Activated CD8-positive, alpha-beta T cell treated with anti-CD3 and anti-CD28 coated beads for 36 hours (primary cell): ENCODE results near the gene GPR176. TPM values are rescaled to one million over a fixed set of nuclear protein-coding genes. Genes with fewer than 3 reads are reported as not detected.

Source experiments
- ATAC-seq: fragments of 200-7000 bp; cut with Tn5 transposase; one replicate; pipeline ENCODE4 v1.10.0; 2021; ENCODE audit warnings: mild to moderate bottlenecking, moderate library complexity
- CTCF ChIA-PET: fragments of 350-600 bp; sonication (Branson Sonifier 250); formaldehyde crosslinking; loops from one replicate; lab custom pipeline; 2021; ENCODE audit warnings: antibody characterized with exemption; lab: Charles Lee
- POLR2A ChIA-PET: fragments of 350-600 bp; sonication (Branson Sonifier 250); formaldehyde crosslinking; loops from one replicate; lab custom pipeline; 2021; ENCODE audit warnings: antibody characterized with exemption; lab: Charles Lee
- DNase-seq: peaks from one replicate; pipeline ENCODE4 v3.0.0-alpha.2; 2020
- H3K27ac Mint-ChIP-seq: one replicate; pipeline ENCODE4 v1.8.0; 2021; ENCODE audit warnings: mild to moderate bottlenecking, mixed read lengths
- H3K27me3 Mint-ChIP-seq: one replicate; pipeline ENCODE4 v1.8.0; 2021; ENCODE audit warnings: mixed read lengths
- H3K36me3 Mint-ChIP-seq: one replicate; pipeline ENCODE4 v1.8.0; 2021; ENCODE audit warnings: low read depth, mixed read lengths
- H3K4me1 Mint-ChIP-seq: one replicate; pipeline ENCODE4 v1.8.0; 2021; ENCODE audit warnings: low read depth, mixed read lengths
- H3K4me3 Mint-ChIP-seq: one replicate; pipeline ENCODE4 v1.8.0; 2021; ENCODE audit warnings: mild to moderate bottlenecking, moderate library complexity, mixed read lengths
- H3K9me3 Mint-ChIP-seq: one replicate; pipeline ENCODE4 v1.8.0; 2021; ENCODE audit warnings: mixed read lengths
- CTCF ChIP-seq: fragments of 200-600 bp; IDR thresholded peaks from one replicate; pipeline ENCODE4 v1.8.0; 2022; ENCODE audit warnings: antibody characterized with exemption, mild to moderate bottlenecking
- intact Hi-C: fragments of 100-400 bp; cut with micrococcal nuclease; formaldehyde crosslinking; loops from one replicate; pipeline ENCODE4 v1.10.0; 2022
- total RNA-seq, 2 experiments: library from RNA; stranded (reverse); gene quantifications; one replicate each; pipeline ENCODE4 v1.2.3, GENCODE V29; 2021

Gene GPR176
- total RNA-seq, 2 experiments from 2014 or later: 0.13 to 0.16 TPM

- TF ChIP-seq CTCF: no peak
- Mint-ChIP-seq H3K9me3 (peaks cover 1% of the 10 kb centered on the region), H3K27me3 (peaks cover 22% of the 10 kb centered on the region), H3K27ac (no peak overlapping the region), H3K36me3 (no peaks in the 10 kb centered on the region), H3K4me3 (no peak overlapping the region), H3K4me1 (peaks cover 15% of the 10 kb centered on the region)
- DNase-seq: no peak
- no peak for ATAC-seq
- ChIA-PET POLR2A (no interaction called here), CTCF (interaction anchor here (1.2 kb wide), 1 partner anchor 120 kb away, joined by 3 read pairs; the partner anchor contains the start of gene SRP14)
- intact Hi-C loops: no loop called here
Measured at GRCh38 chr15:39918688-39919385, 1.2 kb downstream of the GPR176 start.

- Mint-ChIP-seq H3K4me1 (peaks cover 9% of the 10 kb centered on the region), H3K4me3 (no peak overlapping the region), H3K36me3 (no peaks in the 10 kb centered on the region), H3K27me3 (peaks cover 20% of the 10 kb centered on the region), H3K9me3 (no peaks in the 10 kb centered on the region), H3K27ac (no peak overlapping the region)
- ChIA-PET POLR2A (no interaction called here), CTCF (interaction anchor here (0.9 kb wide), 1 partner anchor 17 kb away, joined by 3 read pairs; no protein-coding TSS in a partner anchor)
- intact Hi-C loops: no loop called here
- DNase-seq (no peak), ATAC-seq (no peak)
- TF ChIP-seq CTCF: no peak
Measured at GRCh38 chr15:39914977-39915376, 5.1 kb downstream of the GPR176 start.

GRCh38 chr15:39909007-39909406, 11.1 kb downstream of the GPR176 start:
- DNase-seq (no peak), ATAC-seq (no peak)
- no peaks in the 10 kb centered on the region for H3K4me1 Mint-ChIP-seq
- ChIA-PET CTCF (interaction anchor here (1.0 kb wide), 1 partner anchor 34 kb away, joined by 4 read pairs; no protein-coding TSS in a partner anchor), POLR2A (no interaction called here)
- no peak for TF ChIP-seq CTCF
- no peaks in the 10 kb centered on the region for H3K36me3 Mint-ChIP-seq
- intact Hi-C loops: no loop called here
- H3K27ac Mint-ChIP-seq: no peak overlapping the region
- no peak overlapping the region for H3K4me3 Mint-ChIP-seq
- H3K27me3 Mint-ChIP-seq: peaks cover 2% of the 10 kb centered on the region
- H3K9me3 Mint-ChIP-seq: no peaks in the 10 kb centered on the region

GRCh38 chr15:39908186-39908585, 11.9 kb downstream of the GPR176 start:
- Mint-ChIP-seq H3K4me1 (no peaks in the 10 kb centered on the region), H3K36me3 (no peaks in the 10 kb centered on the region), H3K9me3 (no peaks in the 10 kb centered on the region), H3K27ac (no peak overlapping the region), H3K27me3 (peaks cover 2% of the 10 kb centered on the region), H3K4me3 (no peak overlapping the region)
- DNase-seq (no peak), ATAC-seq (no peak)
- TF ChIP-seq CTCF: no peak
- intact Hi-C loops: no loop called here
- ChIA-PET CTCF (interaction anchor here (0.5 kb wide), 1 partner anchor 266 kb away, joined by 3 read pairs; no protein-coding TSS in a partner anchor), POLR2A (no interaction called here)

- no peaks in the 10 kb centered on the region for H3K36me3 Mint-ChIP-seq
- ChIA-PET POLR2A (no interaction called here), CTCF (interaction anchor here (0.8 to 1.0 kb wide), 3 partner anchors 10 to 368 kb away, joined by 3 read pairs; no protein-coding TSS in a partner anchor)
- H3K4me3 Mint-ChIP-seq: no peak overlapping the region
- H3K9me3 Mint-ChIP-seq: no peaks in the 10 kb centered on the region
- intact Hi-C loops: no loop called here
- DNase-seq (no peak), ATAC-seq (no peak)
- no peak for TF ChIP-seq CTCF
- H3K27me3 Mint-ChIP-seq: peaks cover 2% of the 10 kb centered on the region
- no peaks in the 10 kb centered on the region for H3K4me1 Mint-ChIP-seq
- no peak overlapping the region for H3K27ac Mint-ChIP-seq
Measured at GRCh38 chr15:39907216-39907615, 12.8 kb downstream of the GPR176 start.
